Measurements from ENCODE around the gene CD101.

- no peak for TF ChIP-seq POLR2A (IDR thresholded peaks at IDR 0.05)
- TF ChIP-seq CTCF (IDR thresholded peaks at IDR 0.05) = no peak
- no peak for TF ChIP-seq EP300 (IDR thresholded peaks at IDR 0.05)
These were observed 67.8 kb downstream of the CD101 start for GRCh38 chr1:117069220-117069844.
